Activated effector memory CD4-positive, alpha-beta T cell treated with Interleukin-2 at 50 U/mL for 16 hours (primary cell): ENCODE measurements around the gene PRSS27.
"Not testable (repeated sequence)": the region's sequence is repeated elsewhere in the genome, so short reads cannot be mapped to it uniquely, and the experiment has no call there.

ENCODE experiments used
- DNase-seq: peaks from one replicate; pipeline ENCODE4 v3.0.0-alpha.2; 2020

PRSS27 gene

DNA sequence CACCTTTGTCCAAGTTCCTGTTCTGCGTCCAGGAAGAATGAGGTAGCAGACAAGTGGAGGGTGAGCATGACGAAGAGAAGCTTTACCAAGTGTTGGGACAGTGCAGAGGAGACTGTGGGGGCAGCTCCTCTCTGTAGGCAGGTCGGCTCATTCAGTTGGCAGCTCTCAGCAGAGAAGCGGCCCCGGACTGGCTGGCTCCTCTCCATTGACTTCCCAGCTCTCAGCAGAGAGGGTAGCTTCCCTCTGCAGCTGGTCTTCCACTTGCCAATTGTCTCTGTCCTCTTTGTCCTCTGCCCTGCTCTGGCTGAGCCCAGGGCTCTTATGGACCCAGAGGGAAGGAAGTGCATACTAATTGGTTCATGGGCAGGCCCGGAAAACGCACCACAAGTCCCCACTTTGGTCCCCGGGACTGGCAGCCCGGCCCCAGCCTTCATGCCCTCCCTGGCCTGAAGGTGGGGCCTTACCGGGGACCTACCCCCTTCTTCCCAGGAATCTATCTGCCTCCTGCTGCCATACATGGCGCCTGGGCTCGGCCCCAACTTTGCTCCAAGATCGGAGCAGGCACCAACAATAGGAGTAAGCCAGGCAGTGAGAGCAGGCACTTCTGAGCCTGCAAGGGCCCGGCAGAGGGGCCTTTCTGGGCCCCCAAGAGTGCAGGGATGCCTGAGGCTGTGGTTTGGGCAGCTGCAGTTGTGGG lies 27.6 kb downstream of the PRSS27 start:
- DNase-seq = no peak

DNA sequence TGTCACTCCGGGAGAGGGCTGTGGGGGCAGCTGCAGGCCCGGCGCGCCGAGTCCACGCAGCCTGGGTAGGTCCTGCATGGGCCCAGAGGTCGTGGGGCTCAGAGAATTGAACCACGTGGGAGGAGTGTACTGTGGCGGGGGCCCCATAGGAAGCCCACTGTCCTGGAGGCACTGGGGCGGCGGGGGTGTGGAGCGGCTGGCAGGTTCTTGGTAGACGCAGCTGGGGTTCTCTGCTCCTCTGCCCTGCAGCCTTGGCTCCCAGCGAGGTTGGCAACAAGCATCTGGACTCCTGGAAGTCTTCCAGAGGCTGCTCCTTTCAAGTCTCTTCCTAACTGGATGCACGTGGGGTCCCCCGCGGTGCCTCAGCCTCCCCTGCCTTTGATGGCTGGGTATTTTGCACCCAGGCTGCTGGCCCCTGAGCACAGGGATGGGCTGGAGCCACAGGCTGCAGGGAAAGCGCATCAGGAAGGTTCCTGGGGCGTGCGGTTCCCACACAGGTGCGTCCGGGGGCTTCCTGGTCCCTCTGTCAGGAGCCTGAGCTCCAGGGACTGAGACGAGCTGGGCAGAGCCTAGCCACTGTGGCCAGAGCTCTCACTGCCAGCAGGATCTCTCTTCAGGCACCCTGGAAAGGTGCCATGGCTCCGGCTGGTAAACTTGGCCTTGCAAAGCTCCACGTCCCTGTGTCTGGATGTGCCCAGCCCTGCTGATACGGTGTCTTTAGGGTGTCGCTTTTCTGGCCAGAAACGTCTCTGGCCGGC lies 28.4 kb downstream of the PRSS27 start:
- DNase-seq = no peak

DNA sequence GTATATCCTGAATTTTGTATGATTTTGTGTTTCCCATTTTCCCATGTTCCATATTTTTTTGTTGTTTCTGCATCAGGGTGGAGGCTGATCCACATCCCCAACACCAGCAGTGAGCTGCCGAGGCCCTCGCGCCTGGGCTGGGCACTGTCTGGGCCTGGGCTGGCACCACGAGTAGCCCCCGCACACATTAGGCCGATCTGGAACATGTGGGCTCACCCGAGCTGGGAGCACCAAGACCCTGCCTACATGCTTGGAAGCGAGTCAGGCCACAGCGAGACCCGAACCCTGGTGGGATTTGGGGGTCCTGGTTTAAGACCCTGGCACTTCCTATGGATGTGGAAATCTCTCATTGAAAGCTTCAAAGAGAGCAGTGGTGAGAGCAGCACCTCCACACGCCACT lies 29.2 kb downstream of the PRSS27 start:
- no peak for DNase-seq

GRCh38 chr16:2689968-2690801 lies 29.8 kb downstream of the PRSS27 start:
- DNase-seq = no peak

DNA sequence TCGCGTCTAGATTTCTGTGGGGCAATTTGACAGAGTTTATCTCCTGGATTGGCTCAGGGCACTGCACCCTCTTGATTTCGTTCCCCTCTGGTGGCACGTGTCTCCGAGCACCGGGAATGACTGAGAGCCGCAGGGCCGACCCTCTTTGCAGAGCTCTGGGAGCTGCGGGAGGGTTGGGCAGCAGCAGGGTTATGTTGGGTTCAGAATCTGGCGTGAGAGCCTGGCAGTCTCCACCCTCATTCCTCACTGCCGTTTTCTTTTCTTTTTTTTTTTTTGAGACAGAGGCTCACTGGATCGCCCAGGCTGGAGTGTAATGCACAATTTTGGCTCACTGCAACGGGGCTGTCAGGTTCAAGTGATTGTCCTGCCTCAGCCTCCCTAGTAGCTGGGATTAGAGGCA lies 30.6 kb downstream of the PRSS27 start:
- not testable (repeated sequence) for DNase-seq

GRCh38 chr16:2687531-2688308 lies 32.3 kb downstream of the PRSS27 start:
- DNase-seq = no peak

GRCh38 chr16:2686912-2687507 lies 33.0 kb downstream of the PRSS27 start:
- no peak for DNase-seq

GRCh38 chr16:2686075-2686474 lies 33.9 kb downstream of the PRSS27 start:
- DNase-seq = not testable (repeated sequence)

- not testable (repeated sequence) for DNase-seq
These were observed 37.0 kb downstream of the PRSS27 start for GRCh38 chr16:2683041-2683440.

- DNase-seq = peak; percentile 94
These were observed 37.6 kb downstream of the PRSS27 start, which contains the start of gene KCTD5 for GRCh38 chr16:2682209-2683021. Gene KCTD5, plus strand, starts transcription at chr16:2682523. Its CDS starts 26 bp downstream, at chr16:2682549.

- not testable (repeated sequence) for DNase-seq
These were observed 39.7 kb downstream of the PRSS27 start for GRCh38 chr16:2680360-2680759.

- DNase-seq = not testable (repeated sequence)
These were observed 40.1 kb downstream of the PRSS27 start for GRCh38 chr16:2679902-2680301.

DNA sequence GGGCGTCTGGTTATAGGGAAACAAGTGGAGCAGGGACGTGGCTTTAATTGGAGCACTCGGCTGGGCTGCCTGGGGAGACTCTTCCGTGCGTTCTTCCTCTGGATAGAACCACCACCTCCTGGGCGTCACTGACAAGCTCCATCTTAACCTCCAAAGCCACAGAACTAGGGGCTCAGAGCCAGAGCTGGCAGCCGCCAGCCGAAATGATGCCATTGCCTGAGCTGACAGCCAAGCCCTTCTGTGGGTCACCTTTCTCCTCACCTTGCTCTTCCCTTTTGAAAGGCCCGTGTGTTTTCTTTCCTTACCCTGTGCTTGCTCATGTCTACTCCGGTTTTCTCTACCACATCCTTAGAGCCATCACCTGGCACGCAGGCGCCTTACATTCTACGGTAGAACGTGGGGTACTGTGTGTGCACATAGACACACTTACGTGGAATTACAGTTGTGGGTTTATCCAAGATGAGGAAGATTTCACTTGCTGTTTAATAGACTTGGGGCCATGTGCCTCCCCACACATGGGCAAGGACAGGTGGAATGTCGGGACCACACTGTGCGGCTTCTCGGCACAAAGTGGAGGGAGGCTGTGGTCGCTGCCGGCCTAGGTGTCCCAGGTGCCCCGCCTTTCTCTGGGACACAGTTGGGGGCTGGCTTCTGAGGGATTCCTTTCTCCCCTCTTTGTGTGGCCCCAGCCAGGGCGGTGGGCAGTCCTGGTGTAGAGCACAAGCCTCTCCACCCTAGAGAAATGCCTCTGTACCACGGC lies 41.6 kb downstream of the PRSS27 start:
- not testable (repeated sequence) for DNase-seq

GRCh38 chr16:2676937-2677336 lies 43.1 kb downstream of the PRSS27 start:
- DNase-seq = not testable (repeated sequence)

GRCh38 chr16:2675714-2676113 lies 44.3 kb downstream of the PRSS27 start:
- DNase-seq = no peak

- DNase-seq = no peak
These were observed 45.0 kb downstream of the PRSS27 start for GRCh38 chr16:2675021-2675420.

DNA sequence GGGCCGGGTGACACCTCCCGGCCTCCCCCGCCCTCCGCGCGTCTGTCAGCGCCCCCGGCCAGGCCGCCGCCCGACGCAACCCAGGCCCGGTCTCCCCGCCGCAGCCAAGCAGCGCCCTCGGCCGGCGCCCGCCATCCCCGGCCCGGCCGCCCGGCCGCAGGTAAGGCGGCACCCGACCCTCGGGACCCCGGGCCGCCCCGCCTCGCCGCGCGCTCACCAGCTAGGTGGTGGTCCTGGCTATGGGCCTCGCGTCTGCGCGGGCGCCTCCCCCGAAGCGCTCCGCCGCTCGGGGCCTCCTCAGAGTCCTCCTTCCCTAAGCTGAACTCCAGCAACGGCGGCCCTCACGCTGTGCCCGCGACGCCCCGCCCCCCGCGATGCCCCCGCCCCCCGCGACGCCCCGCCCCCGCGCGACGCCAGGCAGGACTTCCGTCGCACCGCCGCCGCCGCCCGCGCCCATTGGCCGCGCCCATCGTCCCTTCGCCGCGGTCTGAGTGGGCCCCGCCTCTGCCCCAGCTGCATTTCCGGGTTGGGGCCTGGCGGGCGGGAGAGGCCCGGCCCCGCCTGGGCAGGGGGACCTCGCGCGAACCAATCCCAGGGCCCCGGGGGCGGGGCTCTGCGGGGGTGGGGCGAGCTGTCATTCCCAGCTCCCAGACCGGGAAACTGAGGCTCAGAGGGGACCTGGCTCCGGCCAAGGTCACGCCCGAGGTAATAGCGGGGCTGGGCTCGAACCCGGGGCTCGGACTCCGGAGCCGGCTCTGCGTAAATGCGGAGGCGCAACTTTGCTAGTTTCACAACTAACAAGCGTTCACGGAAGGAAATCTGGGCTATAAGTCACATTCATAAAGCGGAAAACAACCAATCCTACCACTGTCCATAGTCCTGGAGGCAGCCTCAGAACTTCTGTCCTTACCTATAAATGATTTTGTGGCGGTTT lies 46.7 kb downstream of the PRSS27 start:
- peak; percentile 96 for DNase-seq

GRCh38 chr16:2671741-2672140 lies 48.3 kb downstream of the PRSS27 start:
- DNase-seq = no peak

GRCh38 chr16:2671193-2671592 lies 48.8 kb downstream of the PRSS27 start:
- DNase-seq = not testable (repeated sequence)
